Right lobe of liver (tissue), 4 donors: ENCODE data around the gene C1QTNF2.

Source experiments
- CTCF ChIP-seq, 4 donors: fragments of 200-600 bp in 3 of 4; fragments of 450-650 bp in 1 of 4; IDR thresholded peaks; one replicate each; pipeline versions ENCODE4 v1.5.1 to v1.8.0; 2016 to 2022; ENCODE audit warnings: antibody characterized with exemption in 4 of 4, mild to moderate bottlenecking in 2 of 4
- POLR2A ChIP-seq: fragments of 450-650 bp; IDR thresholded peaks from one replicate; pipeline ENCODE4 v1.6.1; 2017; ENCODE audit warnings: antibody characterized with exemption, mild to moderate bottlenecking
- donor health status: DM: no; HTN: no; CAD: no.
- donor health status: DM: no; HTN: no; CAD: no.
- donor health status: DM: no; HTN: yes; CAD: no.

- TF ChIP-seq CTCF (IDR thresholded peaks at IDR 0.05), result no peak
- no peak for TF ChIP-seq POLR2A
Observed at GRCh38 chr5:160327818-160328217, 42.6 kb downstream of the C1QTNF2 start.
